Stimulated activated CD8-positive, alpha-beta memory T cell treated with anti-CD3 and anti-CD28 coated beads, Interleukin-7, amount 100 ng/mL, for 4 hours (primary cell): ENCODE results near the gene CUBN.
A peak's percentile ranks its signal among the peaks of the same experiment; 100 is the strongest.
"Not testable (repeated sequence)": the region's sequence is repeated elsewhere in the genome, so short reads cannot be mapped to it uniquely, and the experiment has no call there.

Experiments
- DNase-seq, 2 donors: peaks; one replicate each; pipeline ENCODE4 v3.0.0-alpha.2; 2020; ENCODE audit warnings: low read depth in 2 of 2

Gene CUBN

DNA sequence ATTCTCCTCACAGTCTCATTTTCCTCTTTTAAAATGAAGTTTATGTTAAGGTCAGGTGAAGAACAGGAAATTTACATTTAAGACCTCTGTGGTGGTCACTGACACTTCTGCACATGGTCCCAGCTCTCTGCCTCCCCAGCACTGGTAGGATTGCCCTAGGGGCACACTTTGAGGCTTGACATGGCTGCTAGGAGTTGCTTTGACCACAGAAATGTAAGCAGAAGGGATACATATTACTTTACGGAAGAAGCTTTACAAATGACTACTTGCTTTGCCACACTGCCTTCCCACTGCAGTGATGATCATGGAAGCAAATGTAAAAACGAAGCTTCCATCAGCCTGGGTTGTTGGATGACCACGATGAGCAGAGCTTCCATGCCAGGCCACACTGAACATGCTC lies 259.3 kb downstream of the CUBN start:
- DNase-seq: no peak

DNA sequence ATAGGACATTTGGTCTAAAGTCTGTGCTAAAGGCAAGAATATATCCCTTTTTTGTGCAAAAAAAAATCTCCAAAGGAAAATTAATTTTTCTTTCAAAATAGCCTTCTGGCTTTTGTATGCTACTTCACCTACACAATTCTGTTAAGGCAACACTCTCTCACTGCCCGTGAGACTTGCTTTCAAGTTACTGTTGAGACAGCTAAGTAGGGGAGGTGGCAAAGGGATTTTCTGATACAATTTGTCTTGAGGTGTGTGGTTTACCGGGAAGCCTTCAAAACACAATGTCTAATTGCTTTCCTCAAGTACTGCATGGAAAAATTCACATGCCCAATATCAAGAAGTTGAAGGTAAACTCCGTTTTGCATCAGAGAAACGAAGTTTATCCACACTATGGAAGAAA lies 261.6 kb downstream of the CUBN start:
- no peak for DNase-seq

DNA sequence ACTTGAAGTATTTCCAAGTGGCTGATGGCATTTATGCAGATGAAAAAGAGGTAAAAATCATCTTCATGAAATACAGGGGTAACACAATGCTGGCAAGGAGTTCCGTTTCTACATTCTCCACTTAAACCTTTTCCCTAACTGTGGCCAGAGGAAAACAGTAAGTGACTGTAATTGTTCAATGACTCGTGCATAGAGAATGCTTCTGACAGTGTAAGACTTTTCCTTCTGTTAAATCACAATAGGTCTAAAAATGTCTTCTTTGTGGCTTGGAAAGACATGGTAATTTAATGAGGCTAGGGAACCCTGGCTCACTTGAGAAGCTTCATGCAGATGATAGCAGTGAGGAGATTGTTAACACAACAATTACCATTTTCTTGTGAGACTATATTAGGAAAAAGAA lies 262.1 kb downstream of the CUBN start:
- DNase-seq: no peak

DNA sequence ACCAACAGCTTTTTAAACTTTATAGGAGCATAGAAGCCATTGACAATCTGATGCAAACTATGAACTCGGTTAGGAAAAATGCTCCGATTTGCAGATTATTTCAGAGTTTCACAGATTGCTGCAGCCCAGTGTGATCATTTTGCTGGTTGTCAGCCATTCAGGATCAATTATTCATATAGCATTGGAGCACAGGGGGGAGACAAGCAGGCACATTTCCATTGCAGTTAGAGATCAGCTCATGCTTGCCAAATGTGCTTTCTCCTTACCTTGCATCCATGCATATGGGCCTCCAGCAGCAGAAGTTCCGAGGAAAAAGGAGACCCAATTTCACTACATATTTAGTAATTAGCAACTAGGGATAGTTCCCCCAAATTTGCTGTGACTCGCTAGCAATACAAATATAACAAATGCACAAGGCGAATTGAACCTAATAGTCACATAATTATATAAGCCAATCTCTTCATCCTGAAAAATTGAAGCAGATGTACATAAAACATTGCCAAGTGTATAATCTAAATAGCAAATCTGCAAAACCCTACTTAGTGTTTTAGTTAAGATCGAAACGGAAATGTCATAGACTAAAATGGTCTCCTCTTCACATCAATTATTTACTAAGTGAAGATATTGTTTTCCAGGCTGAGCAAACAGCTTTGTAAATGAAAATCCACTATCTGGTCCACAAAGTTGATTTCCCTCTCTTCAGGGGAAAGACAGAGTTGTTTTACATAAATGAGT lies 262.9 kb downstream of the CUBN start:
- DNase-seq: no peak

DNA sequence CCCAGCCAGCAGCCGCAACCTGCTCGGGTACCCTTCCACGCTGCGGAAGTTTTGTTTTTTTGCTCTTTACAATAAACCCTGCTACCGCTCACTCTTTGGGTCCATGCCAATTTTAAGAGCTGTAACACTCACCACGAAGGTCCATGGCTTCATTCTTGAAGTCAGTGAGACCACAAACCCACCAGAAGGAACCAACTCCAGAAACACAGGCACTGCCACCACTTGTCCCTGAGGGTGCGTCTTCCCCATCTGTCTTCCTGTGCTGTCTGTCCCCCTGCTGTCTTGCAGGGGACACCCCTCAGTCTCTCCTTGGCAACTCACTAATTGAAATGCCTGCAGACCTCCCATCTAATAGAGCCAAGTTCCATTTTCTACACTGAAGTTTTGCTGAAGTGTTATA lies 263.8 kb downstream of the CUBN start:
- DNase-seq: no peak

DNA sequence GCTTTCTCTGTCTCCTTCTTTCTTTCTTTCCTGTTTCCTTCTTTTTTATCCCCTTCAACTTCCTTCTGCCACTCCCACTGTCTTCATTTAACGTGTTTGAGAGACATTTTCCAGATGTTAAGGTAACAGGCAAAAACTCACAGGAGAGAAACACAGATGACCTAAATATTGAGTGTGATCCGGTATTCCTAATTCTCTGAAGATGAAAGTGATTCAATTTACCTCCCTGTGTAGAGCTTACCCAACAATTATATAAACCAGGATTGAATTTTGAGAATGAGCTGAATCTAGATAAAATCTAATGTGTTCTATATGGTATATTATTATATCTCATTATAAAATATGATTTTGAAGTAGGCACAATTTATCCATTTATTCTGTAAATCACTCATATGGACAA lies 265.8 kb downstream of the CUBN start:
- DNase-seq: no peak

DNA sequence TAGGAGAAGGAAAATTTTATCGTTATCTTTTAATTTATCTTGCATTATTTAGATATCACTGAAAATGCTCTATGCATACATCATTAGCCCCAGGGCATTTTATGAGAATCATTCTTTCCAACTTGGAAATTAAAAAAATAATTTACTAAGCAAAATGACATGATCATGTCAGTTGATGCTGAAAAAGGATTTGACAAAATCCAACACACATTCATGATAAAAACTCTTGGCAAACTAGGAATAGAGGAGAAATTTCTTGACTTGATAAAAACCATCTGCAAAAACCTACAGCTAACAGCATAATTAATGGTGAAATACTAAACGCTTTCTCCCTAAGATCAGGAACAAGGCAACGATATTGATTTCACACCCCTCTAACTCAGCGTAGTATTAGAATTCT lies 272.2 kb downstream of the CUBN start:
- DNase-seq: no peak

DNA sequence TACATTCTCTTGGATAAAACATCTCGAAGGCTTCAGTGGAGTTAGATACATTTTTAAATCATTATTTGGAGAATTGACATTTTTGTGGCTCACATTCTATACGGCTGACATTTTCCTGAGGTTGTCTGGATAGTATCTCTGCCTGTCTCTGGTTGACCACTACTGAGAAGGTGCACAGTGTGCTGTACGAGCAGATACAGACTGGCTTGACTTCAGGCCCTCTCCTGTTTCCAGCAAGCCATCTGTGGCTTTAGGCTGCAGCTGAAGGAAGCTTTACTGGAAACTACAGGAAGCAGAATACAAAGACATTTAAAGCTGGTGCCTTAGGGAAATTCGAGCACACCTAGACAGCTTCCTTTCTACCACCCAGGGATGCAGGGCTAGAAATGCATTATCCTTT lies 273.0 kb downstream of the CUBN start:
- DNase-seq: no peak

DNA sequence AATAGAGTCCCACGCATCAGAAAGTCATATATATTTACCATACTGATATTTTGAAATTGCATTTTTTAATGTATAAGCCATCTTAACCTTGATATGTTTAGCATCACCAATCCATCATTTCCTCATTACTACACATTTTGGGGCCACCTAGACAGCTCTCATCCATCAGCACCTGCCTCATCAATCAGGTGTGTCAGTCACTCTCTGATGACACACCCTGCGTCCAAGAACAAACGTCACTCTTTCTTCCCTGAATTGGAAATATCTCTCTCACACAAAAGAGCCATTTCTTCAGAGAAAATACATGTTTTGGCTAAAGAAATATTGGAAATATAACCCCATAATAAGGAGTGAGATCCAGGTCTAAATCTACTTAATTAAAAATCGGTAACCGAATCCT lies 273.5 kb downstream of the CUBN start:
- DNase-seq: no peak

DNA sequence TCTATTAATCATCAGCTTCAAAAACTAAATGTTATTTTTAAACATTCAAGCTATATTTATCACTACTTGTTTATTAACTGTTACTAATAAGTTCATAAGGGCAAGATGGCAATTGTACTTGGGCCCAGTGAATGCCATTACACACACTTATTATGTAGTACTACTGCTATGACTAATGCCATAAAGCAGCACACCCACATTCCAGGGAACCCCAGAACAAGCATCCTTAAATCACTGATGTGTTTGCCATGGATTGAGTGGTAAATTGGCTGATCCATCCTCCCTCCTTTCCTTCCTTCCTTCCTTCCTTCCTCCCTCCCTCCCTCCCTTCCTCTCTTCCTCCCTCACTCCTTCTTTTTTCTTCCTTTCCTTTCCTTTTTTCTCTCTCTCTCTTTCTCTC lies 275.0 kb downstream of the CUBN start:
- DNase-seq: no peak

DNA sequence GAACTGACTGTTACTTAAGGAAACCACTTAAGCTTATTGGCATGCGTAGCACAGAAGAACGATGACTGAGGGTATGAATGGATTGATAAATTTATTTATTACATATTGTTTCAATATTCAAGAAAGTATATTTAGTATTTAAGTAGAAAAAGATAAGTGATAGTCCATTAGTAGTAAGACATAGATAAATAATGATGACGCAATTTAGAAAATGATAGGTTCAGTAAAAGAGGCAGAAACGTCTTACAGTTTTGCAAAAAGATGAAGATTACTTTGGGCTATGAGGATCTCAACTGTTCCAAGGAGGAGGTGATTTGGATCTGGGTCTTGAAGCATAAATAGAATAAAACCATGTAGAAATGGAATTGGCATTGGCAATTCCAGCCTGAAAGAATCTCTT lies 275.8 kb downstream of the CUBN start:
- no peak for DNase-seq

DNA sequence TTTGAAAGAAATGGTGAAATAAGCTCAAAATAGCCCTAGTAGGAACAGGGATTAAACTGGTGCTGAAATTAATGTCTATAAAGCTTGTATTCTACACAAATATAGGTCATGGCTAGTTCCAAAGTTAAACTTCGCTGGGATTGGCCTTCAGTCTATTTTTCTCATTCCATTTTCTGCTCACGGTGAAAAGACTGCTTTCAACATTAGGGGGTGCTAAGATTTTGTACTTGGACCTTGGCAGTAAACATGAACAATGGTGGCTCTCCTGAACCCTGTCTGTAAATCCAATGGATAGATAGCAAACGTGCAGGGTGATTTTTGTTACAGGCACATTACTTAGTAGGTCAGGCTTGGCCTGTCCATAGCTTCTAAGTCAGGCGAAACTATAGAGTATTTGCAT lies 276.4 kb downstream of the CUBN start:
- no peak for DNase-seq

DNA sequence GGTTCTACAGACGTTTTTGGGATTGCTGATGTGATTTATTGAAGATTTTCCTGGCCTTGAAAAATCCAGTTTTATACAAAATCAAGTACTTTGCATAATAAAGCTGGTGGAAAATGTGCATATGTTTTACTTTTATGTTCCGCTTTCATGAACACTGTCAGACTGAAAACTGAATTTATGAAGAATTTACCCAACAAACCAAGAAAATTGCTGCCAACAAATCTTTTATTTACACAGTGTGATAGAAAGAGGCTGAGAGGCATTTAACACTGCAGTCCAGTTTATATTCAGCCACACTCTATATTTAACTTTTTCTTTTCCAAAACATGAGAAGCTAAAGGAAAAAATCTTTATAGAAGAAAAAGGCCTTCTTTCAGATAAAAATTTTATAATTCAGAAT lies 277.0 kb downstream of the CUBN start:
- DNase-seq: no peak

DNA sequence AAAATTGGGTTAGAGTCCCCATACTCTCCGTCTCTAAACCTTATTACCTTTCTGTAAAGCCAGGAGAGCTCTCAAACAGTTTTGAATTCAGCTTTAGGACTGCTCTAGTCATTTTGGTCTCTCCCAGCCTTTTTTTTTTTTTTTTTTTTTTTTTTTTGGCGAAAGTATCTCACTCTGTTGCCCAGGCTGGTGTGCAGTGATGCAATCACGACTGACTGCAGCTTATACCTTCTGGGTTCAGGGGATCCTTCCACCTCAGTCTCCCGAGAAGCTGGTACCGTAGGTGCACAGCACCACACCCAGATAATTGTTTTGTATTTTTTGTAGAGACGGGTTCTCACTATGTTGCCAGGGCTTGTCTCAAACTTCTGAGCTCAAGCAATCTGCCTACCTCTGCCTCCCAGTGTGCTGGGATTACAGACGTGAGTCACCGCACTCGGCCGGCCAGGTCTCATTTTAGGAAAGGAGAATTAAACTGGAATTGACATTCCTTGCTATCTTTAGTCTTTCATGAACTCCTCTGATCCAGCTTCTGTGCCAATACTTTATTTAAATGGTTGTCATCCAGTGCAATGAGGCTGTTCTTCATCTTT lies 281.0 kb downstream of the CUBN start:
- no peak for DNase-seq

DNA sequence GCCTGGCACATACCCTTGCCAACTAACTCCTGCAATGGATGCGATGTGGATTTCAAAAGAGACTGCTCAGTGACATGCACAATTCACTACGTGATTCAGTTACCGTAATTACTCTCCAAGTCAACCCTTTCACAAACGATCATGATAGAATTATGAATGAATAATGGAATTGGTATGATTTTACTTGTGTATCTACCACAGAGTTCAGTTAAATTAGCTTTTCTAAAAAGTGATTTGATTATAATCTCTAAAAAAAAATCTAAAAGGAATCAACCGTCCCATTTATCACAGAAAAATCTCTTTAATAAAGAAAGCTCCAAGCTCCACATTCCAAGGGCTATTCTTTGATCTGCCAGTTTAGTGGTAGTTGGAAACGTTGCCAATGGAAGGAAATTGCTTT lies 282.0 kb downstream of the CUBN start:
- DNase-seq: no peak

DNA sequence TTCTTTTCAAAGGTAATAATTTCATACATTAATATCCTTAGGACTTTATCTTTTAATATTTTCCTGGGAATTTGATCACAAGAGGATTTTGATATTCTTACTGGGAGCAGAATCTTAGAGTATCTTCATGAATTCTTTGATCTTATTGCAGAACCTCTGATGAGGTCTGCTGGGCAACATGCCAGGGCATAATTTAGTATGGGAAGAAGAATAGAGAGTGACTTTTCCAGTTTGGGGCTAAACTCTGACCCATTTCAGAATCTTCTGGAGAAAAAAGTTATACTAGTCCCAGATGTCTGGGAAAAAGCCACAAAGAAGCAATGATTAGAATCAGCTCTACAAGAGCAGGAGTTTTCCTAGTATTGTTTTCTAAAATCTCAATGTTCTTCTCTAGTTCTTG lies 284.4 kb downstream of the CUBN start:
- DNase-seq: no peak

DNA sequence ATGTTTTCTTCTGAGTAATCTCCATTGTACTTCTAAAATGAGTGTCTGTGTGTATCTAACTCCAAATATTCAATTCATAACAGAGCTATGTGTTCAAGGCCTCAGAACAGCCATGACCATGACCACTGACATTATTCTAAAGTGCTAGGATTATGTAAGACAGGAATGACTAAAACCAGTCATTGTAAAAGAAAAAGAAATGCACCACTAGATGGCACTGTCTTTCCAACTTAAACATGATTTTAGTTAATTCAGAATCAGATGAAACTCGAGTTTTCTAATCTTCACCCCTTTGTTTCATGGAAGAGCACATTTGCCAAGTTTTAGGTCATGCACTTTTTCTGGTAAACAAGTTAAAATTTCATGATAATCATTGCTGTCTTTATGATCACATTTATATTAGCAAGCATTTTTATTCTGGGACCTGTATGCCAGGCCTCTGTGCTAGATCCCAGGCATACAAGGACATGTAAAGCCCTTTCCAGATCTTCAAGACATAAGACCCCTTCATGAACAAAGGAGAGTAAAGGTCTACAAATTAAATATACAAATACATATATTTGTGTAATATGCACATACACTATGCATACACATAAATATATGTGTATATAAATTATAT lies 286.2 kb downstream of the CUBN start:
- DNase-seq: no peak

DNA sequence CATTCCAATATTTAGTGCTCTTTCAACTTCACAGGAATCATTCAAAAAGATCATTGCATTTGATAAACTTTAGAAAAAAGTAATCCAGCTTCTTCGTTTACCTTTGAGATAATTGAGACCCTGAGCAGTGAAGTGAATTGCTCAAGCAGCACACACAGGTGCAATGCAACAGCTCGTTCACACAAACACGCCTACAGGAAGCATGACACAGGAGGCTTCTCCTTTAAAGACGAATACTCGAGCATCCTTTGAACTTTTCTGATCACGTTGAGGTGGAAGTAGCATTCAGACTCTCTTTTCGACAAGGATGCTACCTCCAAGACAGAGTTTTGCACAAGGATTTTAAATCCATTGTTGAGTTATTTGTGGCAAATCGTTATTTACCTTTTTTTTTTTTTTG lies 294.4 kb downstream of the CUBN start:
- DNase-seq: peak in 1 of 2 donors; percentile 17

DNA sequence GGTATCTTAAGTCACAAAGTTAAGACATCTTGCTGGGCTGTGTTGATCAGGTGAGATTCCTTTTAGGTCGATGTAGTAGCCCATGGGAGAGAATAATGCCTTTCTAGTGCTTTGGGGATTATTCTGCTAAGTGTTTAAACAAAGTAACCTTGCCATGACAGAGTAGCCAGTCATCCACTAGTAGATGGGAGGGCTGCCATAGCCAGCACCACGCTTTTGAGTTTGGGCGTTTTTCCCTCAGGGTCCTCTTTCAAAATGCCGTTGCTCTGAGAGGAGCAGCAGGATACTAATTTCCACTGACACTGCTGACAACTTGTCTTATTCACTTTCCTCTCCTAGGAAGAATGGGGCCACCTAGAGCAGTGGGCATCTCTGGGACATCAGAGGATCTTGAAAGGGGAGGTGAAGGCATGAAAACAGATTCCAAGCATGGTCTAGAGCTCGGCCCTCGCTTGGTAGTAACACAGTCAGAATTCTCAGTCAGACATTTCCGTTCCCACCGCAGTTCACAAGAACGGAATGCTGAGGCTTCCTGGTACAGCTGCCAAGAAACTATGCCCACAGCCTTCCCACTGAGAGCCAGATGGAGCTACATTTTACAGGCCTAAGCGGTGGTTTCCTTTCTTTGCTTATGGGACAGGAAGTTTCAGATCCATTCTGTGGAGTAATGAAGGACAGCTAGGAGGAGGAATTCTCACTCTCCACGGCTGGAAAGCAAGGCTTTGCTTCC lies 297.1 kb downstream of the CUBN start:
- DNase-seq: no peak

DNA sequence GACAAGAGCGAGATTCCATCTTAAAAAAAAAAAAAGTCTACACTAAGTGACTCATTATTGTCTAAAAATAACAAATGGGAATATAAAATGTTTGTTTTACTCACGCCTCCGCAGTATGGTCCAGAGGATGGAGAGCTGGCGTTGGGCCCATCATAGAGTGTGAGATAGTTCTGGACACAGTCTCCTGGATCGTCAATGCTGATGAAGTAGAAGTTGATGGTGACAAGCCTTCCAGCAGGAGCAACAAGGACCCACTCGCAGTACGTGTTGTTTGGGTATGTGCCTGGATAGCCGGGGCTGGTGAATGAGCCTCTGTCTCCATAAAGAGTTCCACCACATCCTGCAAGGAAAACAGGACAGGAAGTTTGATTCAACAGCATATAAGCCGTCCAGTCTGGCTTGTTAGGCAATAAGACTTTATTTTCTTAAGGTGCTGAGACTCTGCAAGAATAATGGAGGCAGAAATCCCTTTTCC lies 300.9 kb downstream of the CUBN start:
- DNase-seq: no peak

DNA sequence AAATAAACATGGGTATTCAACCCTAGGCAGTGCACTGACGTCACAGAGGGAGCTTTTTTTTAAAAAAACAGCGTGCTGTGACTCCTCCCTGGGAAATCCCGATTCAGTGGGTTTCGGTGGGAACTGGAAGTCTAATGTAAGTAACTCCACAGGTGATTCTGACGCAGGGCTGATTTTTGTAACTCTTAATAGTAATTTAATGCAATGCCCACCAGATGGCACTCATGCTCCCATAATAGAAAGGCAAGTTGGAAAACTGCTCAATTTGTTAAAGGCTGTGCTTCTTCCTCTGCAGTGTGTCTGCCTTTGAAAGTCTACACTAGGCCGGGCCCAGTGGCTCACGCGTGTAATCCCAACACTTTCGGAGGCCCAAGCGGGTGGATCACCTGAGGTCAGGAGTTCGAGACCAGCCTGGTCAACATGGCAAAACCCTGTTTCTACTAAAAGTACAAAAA lies 301.5 kb downstream of the CUBN start:
- DNase-seq: peak in 1 of 2 donors; percentile 42

DNA sequence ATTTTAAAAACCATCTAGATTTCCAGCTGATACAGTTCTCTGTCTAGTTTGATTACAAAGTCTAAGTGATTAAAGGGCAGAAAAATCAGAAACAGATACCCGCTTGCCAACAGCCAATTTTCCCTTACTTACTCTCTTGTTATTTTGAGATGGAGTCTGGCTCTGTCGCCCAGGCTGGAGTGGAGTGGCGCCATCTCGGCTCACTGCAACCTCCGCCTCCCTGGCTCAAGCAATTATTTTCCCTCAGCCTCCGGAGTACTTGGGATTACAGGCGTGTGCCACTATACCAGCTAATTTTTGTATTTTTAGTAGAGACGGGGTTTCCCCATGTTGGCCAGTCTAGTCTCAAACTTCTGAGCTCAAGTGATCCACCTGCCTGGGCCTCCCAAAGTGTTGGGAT lies 302.1 kb downstream of the CUBN start:
- not testable (repeated sequence) for DNase-seq
